ENCODE results near the gene HEPACAM.

The HEPACAM gene

GRCh38 chr11:124897674-124898262, 38.1 kb downstream of the HEPACAM start, which contains the start of gene ROBO4:
ROBO4 (minus strand) TSS chr11:124897865; CDS start chr11:124897795, 70 bp downstream.
- in situ Hi-C loops (cut with MboI; ENCODE audit: low sequenced_read_pairs, unreplicated experiment) = no loop called here
- TF ChIP-seq CTCF (IDR thresholded peaks at IDR 0.05; ENCODE audit: borderline replicate concordance, control extremely low read depth, extremely low read depth, insufficient read depth, missing control alignments) = no peak
- no peak for DNase-seq (ENCODE audit: low spot score)

DNA sequence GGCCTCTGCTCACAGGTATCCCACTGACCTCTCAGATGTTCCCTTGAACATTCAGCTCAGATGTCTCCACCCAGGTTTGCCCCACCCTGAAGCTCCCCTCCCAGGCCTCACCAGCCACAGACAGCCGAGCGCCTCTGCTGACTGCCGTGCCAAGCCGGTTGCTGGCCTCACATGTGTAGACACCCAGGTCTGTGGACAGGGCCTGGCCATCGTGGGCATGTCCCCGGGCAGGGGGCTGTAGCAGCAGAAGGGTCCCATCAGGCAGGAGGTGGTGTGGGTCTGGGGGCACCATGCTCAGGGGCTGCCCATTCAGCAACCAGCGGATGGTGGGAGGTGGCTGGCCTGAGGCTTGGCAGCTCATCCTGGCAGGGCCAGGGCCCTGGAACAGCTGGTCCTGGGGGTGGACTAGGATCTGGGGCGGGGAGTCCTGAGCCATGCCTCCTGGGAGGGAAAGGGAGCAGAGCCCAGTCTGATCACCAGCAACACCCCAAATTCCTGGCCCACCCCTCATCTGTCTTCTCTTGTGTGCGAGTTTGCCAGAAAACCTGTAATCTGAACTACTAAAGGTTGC, 38.9 kb downstream of the HEPACAM start:
- no peak for TF ChIP-seq CTCF (IDR thresholded peaks at IDR 0.05; ENCODE audit: borderline replicate concordance, control extremely low read depth, extremely low read depth, insufficient read depth, missing control alignments)
- in situ Hi-C loops (cut with MboI; ENCODE audit: low sequenced_read_pairs, unreplicated experiment) = no loop called here
- DNase-seq (ENCODE audit: low spot score) = no peak

GRCh38 chr11:124896071-124896750, 39.6 kb downstream of the HEPACAM start:
- no peak for DNase-seq (ENCODE audit: low spot score)
- no peak for TF ChIP-seq CTCF (IDR thresholded peaks at IDR 0.05; ENCODE audit: borderline replicate concordance, control extremely low read depth, extremely low read depth, insufficient read depth, missing control alignments)
- in situ Hi-C loops (cut with MboI; ENCODE audit: low sequenced_read_pairs, unreplicated experiment) = no loop called here

- TF ChIP-seq CTCF (IDR thresholded peaks at IDR 0.05; ENCODE audit: borderline replicate concordance, control extremely low read depth, extremely low read depth, insufficient read depth, missing control alignments) = no peak
- DNase-seq (ENCODE audit: low spot score) = no peak
- in situ Hi-C loops (cut with MboI; ENCODE audit: low sequenced_read_pairs, unreplicated experiment) = no loop called here
Measured at GRCh38 chr11:124895471-124895971, 40.3 kb downstream of the HEPACAM start.

DNA sequence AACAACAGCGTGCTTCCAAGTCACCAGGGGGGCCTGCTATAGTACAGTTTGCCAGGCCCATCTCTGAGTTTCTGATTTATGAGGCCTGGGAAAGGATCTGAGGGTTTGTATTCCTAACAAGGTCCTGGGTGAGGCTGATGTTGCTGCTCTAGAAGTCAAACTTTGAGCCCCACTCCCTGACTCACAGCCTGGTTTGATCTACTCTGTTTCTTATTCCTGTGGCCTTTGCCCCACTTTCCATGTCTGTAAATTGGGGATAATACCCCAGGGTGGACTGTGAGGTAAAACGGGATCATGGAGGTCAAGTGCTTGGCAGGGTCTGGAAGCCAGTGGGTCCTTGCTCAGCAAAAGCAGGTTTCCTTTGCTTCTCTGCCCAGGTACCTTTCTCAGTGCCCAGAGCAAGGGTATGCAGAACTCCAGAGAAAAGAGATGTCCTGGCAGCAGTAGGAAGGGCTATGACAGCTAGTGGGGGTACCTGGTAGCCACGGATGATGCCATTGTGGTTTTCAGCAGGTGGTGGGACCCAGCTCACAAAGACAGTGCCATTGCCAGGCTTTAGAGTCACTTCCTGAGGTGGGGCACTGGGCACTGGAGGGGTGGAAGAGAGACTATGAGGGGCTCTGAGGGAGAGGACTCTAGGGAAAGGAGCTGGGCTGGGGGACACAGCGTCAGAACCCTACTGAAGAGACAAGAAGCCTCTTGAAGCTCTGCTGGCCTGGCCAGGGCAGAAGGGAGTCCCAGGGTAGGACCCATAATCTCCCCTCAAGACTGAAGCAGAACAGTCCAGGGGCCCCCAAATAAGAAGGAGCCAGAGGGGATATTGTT, 41.0 kb downstream of the HEPACAM start:
- no peak for TF ChIP-seq CTCF (IDR thresholded peaks at IDR 0.05; ENCODE audit: borderline replicate concordance, control extremely low read depth, extremely low read depth, insufficient read depth, missing control alignments)
- in situ Hi-C loops (cut with MboI; ENCODE audit: low sequenced_read_pairs, unreplicated experiment) = no loop called here

GRCh38 chr11:124893781-124894401, 42.0 kb downstream of the HEPACAM start:
- in situ Hi-C loops (cut with MboI; ENCODE audit: low sequenced_read_pairs, unreplicated experiment) = no loop called here
- TF ChIP-seq CTCF (IDR thresholded peaks at IDR 0.05; ENCODE audit: borderline replicate concordance, control extremely low read depth, extremely low read depth, insufficient read depth, missing control alignments) = no peak

More for the DNA sequence above, 41.0 kb downstream of the HEPACAM start:
- DNase-seq (ENCODE audit: low spot score) = no peak

More at GRCh38 chr11:124893781-124894401, 42.0 kb downstream of the HEPACAM start:
- DNase-seq (ENCODE audit: low spot score) = no peak

Measured in GM13976 (cell line).